ENCODE results near the gene CACNB4. TPM values are rescaled to one million over a fixed set of nuclear protein-coding genes. Genes with fewer than 3 reads are reported as not detected.

Gene CACNB4
- polyA plus RNA-seq, 1 experiment = 0.12 TPM

DNA sequence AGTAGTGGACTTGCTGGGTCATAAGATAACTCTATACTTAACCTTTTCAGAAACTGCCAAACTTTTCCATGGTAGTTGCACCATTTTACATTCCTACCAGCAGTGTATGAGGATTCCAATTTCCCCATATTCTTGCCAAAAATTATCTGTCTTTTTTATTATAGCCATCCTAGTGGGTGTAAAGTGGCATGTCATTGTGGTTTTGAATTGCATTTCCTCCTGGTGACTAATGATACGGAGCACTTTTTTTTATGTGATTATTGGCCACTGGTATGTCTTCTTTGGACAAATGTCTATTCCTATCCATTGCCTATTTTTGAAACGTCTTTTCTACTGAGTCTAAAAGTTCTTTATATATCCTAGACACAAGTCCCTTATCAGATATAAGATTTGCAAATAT, 44.3 kb downstream of the CACNB4 start:
- Histone ChIP-seq H3K27me3 (ENCODE audit: control insufficient read depth, insufficient read depth, low read length) (peaks cover 16% of the 10 kb centered on the region), H3K36me3 (ENCODE audit: control insufficient read depth, insufficient read depth, low read length) (no peaks in the 10 kb centered on the region), H3K4me3 (ENCODE audit: low read depth, low read length) (no peak overlapping the region)
- TF ChIP-seq, protein P1, sequence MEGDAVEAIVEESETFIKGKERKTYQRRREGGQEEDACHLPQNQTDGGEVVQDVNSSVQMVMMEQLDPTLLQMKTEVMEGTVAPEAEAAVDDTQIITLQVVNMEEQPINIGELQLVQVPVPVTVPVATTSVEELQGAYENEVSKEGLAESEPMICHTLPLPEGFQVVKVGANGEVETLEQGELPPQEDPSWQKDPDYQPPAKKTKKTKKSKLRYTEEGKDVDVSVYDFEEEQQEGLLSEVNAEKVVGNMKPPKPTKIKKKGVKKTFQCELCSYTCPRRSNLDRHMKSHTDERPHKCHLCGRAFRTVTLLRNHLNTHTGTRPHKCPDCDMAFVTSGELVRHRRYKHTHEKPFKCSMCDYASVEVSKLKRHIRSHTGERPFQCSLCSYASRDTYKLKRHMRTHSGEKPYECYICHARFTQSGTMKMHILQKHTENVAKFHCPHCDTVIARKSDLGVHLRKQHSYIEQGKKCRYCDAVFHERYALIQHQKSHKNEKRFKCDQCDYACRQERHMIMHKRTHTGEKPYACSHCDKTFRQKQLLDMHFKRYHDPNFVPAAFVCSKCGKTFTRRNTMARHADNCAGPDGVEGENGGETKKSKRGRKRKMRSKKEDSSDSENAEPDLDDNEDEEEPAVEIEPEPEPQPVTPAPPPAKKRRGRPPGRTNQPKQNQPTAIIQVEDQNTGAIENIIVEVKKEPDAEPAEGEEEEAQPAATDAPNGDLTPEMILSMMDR (IDR thresholded peaks at IDR 0.05; ENCODE audit: insufficient read depth, low read depth, low read length) = peak; percentile 35; the same call in 1 of the 2 replicates
- ChIA-PET POLR2A (no interaction called here), CTCF (interaction anchor here (1.5 to 1.6 kb wide), 2 partner anchors 18 to 28 kb away, joined by 4 to 6 read pairs; no protein-coding TSS in a partner anchor)
- peak; percentile 57 for DNase-seq (ENCODE audit: low read depth)

DNA sequence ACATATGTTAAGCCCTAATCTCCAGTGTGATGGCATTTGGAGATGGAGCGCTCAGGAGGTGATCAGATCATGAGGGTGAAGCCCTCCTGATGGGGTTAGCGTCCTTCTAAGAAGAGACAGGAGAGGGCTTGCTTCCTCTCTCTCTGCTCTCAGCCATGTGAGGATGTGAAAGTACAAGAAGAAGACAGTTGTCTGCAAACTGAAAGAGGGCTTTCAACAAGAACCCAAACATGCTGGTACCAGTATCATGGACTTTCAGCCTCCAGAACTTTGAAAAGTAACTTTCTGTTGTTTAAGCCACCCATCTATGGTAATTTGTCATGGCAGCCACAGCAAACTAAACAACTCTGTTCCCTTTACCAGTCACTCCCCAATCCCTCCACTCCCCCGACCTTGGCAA, 47.4 kb downstream of the CACNB4 start:
- Histone ChIP-seq H3K4me3 (ENCODE audit: low read depth, low read length) (no peak overlapping the region), H3K36me3 (ENCODE audit: control insufficient read depth, insufficient read depth, low read length) (no peaks in the 10 kb centered on the region), H3K27me3 (ENCODE audit: control insufficient read depth, insufficient read depth, low read length) (peaks cover 11% of the 10 kb centered on the region)
- POLR2A ChIA-PET = no interaction called here
- CTCF ChIA-PET = interaction anchor here (0.9 kb wide), 1 partner anchor 55 kb away, joined by 3 read pairs; no protein-coding TSS in a partner anchor
- no peak for DNase-seq (ENCODE audit: low read depth)
- TF ChIP-seq, protein P1 (IDR thresholded peaks at IDR 0.05; ENCODE audit: insufficient read depth, low read depth, low read length) = no peak

DNA sequence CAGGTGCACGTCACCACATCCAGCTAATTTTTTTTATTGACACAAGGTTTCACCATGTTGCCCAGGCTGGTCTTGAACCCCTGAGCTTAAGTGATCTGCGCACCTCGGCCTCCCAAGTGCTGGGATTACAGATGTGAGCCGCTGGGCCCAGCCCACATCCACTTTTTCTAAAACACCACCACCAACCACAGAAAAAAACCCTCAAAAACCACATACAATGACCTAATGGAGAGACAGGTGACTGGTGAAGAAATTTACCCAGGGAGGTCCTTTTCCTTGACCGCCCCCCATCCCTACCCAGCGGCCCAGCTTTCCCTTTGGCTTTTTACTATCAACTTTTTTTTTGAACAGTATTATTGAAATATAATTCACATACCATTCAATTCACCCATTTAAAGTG, 47.9 kb downstream of the CACNB4 start:
- TF ChIP-seq, protein P1 (IDR thresholded peaks at IDR 0.05; ENCODE audit: insufficient read depth, low read depth, low read length) = no peak
- Histone ChIP-seq H3K4me3 (ENCODE audit: low read depth, low read length) (no peak overlapping the region), H3K36me3 (ENCODE audit: control insufficient read depth, insufficient read depth, low read length) (no peaks in the 10 kb centered on the region), H3K27me3 (ENCODE audit: control insufficient read depth, insufficient read depth, low read length) (peaks cover 10% of the 10 kb centered on the region)
- ChIA-PET CTCF (interaction anchor here (0.5 to 1.5 kb wide), 4 partner anchors 18 to 96 kb away, joined by 3 read pairs; no protein-coding TSS in a partner anchor), POLR2A (no interaction called here)
- DNase-seq (ENCODE audit: low read depth) = no peak

DNA sequence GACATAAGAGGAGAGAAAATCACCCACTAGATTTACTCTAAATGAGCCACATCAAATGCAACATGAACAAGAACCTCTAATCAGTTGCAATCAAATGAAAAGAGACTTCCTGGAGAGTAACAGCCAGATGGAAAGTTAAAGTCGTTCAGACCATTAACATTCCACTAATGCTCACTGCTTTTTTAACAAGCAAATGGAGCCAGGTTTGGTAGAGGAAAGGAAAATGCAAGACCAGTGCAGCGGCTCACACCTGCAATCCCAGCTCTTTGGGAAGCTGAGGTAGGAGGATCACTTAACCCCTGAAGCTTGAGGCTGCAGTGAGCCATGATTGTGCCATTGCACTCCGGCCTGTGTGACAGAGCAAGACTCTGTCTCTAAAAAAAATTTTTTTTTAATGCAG, 48.5 kb downstream of the CACNB4 start:
- CTCF ChIA-PET = interaction anchor here (1.0 to 5.1 kb wide), 4 partner anchors 13 to 26 kb away, joined by 3 to 28 read pairs (median 3); no protein-coding TSS in a partner anchor
- Histone ChIP-seq H3K27me3 (ENCODE audit: control insufficient read depth, insufficient read depth, low read length) (peaks cover 10% of the 10 kb centered on the region), H3K36me3 (ENCODE audit: control insufficient read depth, insufficient read depth, low read length) (no peaks in the 10 kb centered on the region), H3K4me3 (ENCODE audit: low read depth, low read length) (no peak overlapping the region)
- no peak for DNase-seq (ENCODE audit: low read depth)
- TF ChIP-seq, protein P1 (IDR thresholded peaks at IDR 0.05; ENCODE audit: insufficient read depth, low read depth, low read length) = no peak
- POLR2A ChIA-PET = no interaction called here

DNA sequence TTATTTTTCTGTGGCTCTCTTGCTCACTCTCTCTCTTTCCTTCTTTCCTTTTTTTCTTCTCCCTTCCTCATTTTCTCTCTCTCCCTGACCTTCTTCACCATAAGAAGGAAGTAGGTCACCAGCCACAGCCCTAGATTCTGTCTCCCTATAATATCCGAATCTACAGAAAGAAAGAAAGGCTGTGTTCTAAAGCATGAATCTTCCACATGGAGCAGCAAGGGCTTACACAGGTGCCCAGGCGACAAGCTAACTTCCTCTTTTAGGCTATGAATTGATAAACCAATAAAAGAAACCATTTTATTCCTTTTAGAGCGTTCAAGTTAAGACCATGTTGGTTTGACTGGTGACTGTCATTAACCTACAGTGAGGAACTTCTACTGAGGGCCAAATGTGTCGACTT, 49.3 kb downstream of the CACNB4 start:
- Histone ChIP-seq H3K27me3 (ENCODE audit: control insufficient read depth, insufficient read depth, low read length) (peaks cover 10% of the 10 kb centered on the region), H3K36me3 (ENCODE audit: control insufficient read depth, insufficient read depth, low read length) (no peaks in the 10 kb centered on the region), H3K4me3 (ENCODE audit: low read depth, low read length) (no peak overlapping the region)
- ChIA-PET CTCF (interaction anchor here (0.7 to 5.1 kb wide), 3 partner anchors 12 to 124 kb away, joined by 3 to 28 read pairs (median 3); no protein-coding TSS in a partner anchor), POLR2A (no interaction called here)
- DNase-seq (ENCODE audit: low read depth) = no peak
- TF ChIP-seq, protein P1 (IDR thresholded peaks at IDR 0.05; ENCODE audit: insufficient read depth, low read depth, low read length) = no peak

Data from BJ (cell line).